Common myeloid progenitor, CD34-positive (primary cell): Measurements from ENCODE around the gene CFAP251.
A peak's percentile ranks its signal among the peaks of the same experiment; 100 is the strongest.
"Not testable (repeated sequence)": the region's sequence is repeated elsewhere in the genome, so short reads cannot be mapped to it uniquely, and the experiment has no call there.

Source experiments
- CTCF ChIA-PET: fragments of 350-600 bp; sonication (Branson Sonifier 250); formaldehyde crosslinking; loops from one replicate; lab custom pipeline; 2021; ENCODE audit warnings: antibody characterized with exemption; lab: Charles Lee
- POLR2A ChIA-PET: fragments of 350-600 bp; sonication (Branson Sonifier 250); formaldehyde crosslinking; loops from one replicate; lab custom pipeline; 2021; ENCODE audit warnings: antibody characterized with exemption; lab: Charles Lee
- DNase-seq, 3 donors: peaks; one replicate each; pipeline versions ENCODE4 v3.0.0 to v3.0.0-alpha.2; 2013
- H3K27ac ChIP-seq, 2 experiments: 1 replicate in 1 of 2; 2 replicates in 1 of 2; pipeline ENCODE4 v1.7.0; 2013; ENCODE audit warnings: inconsistent platforms in 2 of 2, low read length in 2 of 2, mild to moderate bottlenecking in 2 of 2, low read depth in 1 of 2, moderate library complexity in 1 of 2; ENCODE audit not compliant: severe bottlenecking in 2 of 2, insufficient read depth in 1 of 2, poor library complexity in 1 of 2
- H3K27me3 ChIP-seq, 5 experiments: replicated peaks in 2 of 5; 1 replicate in 3 of 5; 2 replicates in 2 of 5; pipeline versions ENCODE4 v1.6.1 to v1.7.0; 2013; ENCODE audit warnings: low read length in 4 of 5, mild to moderate bottlenecking in 2 of 5, moderate library complexity in 2 of 5, inconsistent platforms in 1 of 5; ENCODE audit not compliant: insufficient read depth in 5 of 5, control insufficient read depth in 4 of 5
- H3K36me3 ChIP-seq, 4 experiments: 1 replicate in 2 of 4; 2 replicates in 2 of 4; pipeline versions ENCODE4 v1.6.1 to v1.7.0; 2013; ENCODE audit warnings: low read length in 3 of 4, control low read depth in 1 of 4, mild to moderate bottlenecking in 1 of 4; ENCODE audit not compliant: control insufficient read depth in 4 of 4, insufficient read depth in 4 of 4
- H3K4me1 ChIP-seq, 4 experiments: 1 replicate in 3 of 4; 2 replicates in 1 of 4; pipeline versions ENCODE4 v1.6.1 to v1.7.1; 2013; ENCODE audit warnings: low read length in 3 of 4, mild to moderate bottlenecking in 3 of 4, control low read depth in 1 of 4, inconsistent platforms in 1 of 4, moderate library complexity in 1 of 4; ENCODE audit not compliant: control insufficient read depth in 4 of 4, insufficient read depth in 4 of 4; ENCODE audit errors: control extremely low read depth in 1 of 4
- H3K4me3 ChIP-seq, 7 experiments: 1 replicate in 4 of 7; 2 replicates in 3 of 7; pipeline versions ENCODE4 v1.5.1 to v1.7.0; 2013; ENCODE audit warnings: mild to moderate bottlenecking in 7 of 7, low read length in 6 of 7, moderate library complexity in 6 of 7, inconsistent platforms in 2 of 7, low read depth in 2 of 7, control low read depth in 1 of 7; ENCODE audit not compliant: insufficient read depth in 4 of 7, control insufficient read depth in 1 of 7; ENCODE audit errors: extremely low read depth in 1 of 7
- H3K9me3 ChIP-seq, 5 experiments: 1 replicate in 4 of 5; 2 replicates in 1 of 5; pipeline versions ENCODE4 v1.6.1 to v1.7.1; 2013; ENCODE audit warnings: low read length in 4 of 5, mild to moderate bottlenecking in 2 of 5, inconsistent platforms in 1 of 5, low read depth in 1 of 5, moderate library complexity in 1 of 5; ENCODE audit not compliant: control insufficient read depth in 4 of 5, insufficient read depth in 2 of 5; ENCODE audit errors: control extremely low read depth in 1 of 5
- WGBS: methylation state at CpG from one replicate; pipeline ENCODE4 v1.1.5; 2013; ENCODE audit not compliant: insufficient coverage; 5-methylcytosine and 5-hydroxymethylcytosine counted together

Gene CFAP251

GRCh38 chr12:121981456-121981855 lies 63.1 kb downstream of the CFAP251 start:
- Histone ChIP-seq H3K9me3 (no peaks in the 10 kb centered on the region), H3K4me3 (no peak overlapping the region), H3K36me3 (no peaks in the 10 kb centered on the region), H3K27ac (no peak overlapping the region), H3K4me1 (peaks cover 0 to 26% (median 20%) of the 10 kb centered on the region in 4 experiments), H3K27me3 (no peaks in the 10 kb centered on the region)
- CTCF ChIA-PET = interaction anchor here (1.0 to 1.4 kb wide), 3 partner anchors 10 to 63 kb away, joined by 3 to 7 read pairs (median 4); partner anchors contain the start of gene CFAP251
- WGBS = 92% methylated on average over 6 of the region's 8 CpGs
- POLR2A ChIA-PET = no interaction called here
- no peak for DNase-seq

GRCh38 chr12:121982950-121983349 lies 64.6 kb downstream of the CFAP251 start:
- Histone ChIP-seq H3K36me3 (no peaks in the 10 kb centered on the region), H3K9me3 (no peaks in the 10 kb centered on the region), H3K4me1 (peaks cover 0 to 26% (median 20%) of the 10 kb centered on the region in 4 experiments), H3K27ac (no peak overlapping the region), H3K27me3 (no peaks in the 10 kb centered on the region), H3K4me3 (no peak overlapping the region)
- CTCF ChIA-PET = interaction anchor here (0.7 to 2.6 kb wide), 8 partner anchors 9 to 188 kb away, joined by 3 to 8 read pairs (median 4); partner anchors contain the start of genes BCL7A and CFAP251
- POLR2A ChIA-PET = no interaction called here
- WGBS = 98% methylated on average over 6 of the region's 6 CpGs
- no peak for DNase-seq

GRCh38 chr12:121983536-121984210 lies 65.3 kb downstream of the CFAP251 start:
- POLR2A ChIA-PET = no interaction called here
- WGBS = 0% methylated on average over 1 of the region's 13 CpGs

GRCh38 chr12:121986489-121987245 lies 68.3 kb downstream of the CFAP251 start:
- CTCF ChIA-PET = interaction anchor here (0.6 to 0.9 kb wide), 2 partner anchors 28 to 222 kb away, joined by 3 read pairs; no protein-coding TSS in a partner anchor
- H3K27ac ChIP-seq = no peak overlapping the region
- no peaks in the 10 kb centered on the region for H3K27me3 ChIP-seq
- H3K9me3 ChIP-seq = no peaks in the 10 kb centered on the region
- WGBS = 94% methylated on average over 5 of the region's 14 CpGs
- no peaks in the 10 kb centered on the region for H3K36me3 ChIP-seq
- DNase-seq = no peak
- H3K4me3 ChIP-seq = no peak overlapping the region
- POLR2A ChIA-PET = no interaction called here
- peaks cover 6 to 19% (median 10%) of the 10 kb centered on the region in 4 experiments for H3K4me1 ChIP-seq

More at GRCh38 chr12:121983536-121984210, 65.3 kb downstream of the CFAP251 start:
- Histone ChIP-seq H3K27ac (no peak overlapping the region), H3K36me3 (no peaks in the 10 kb centered on the region), H3K9me3 (no peaks in the 10 kb centered on the region), H3K27me3 (no peaks in the 10 kb centered on the region), H3K4me1 (peaks cover 0 to 26% (median 20%) of the 10 kb centered on the region in 4 experiments), H3K4me3 (peak overlapping the region in 1 of 7 experiments; percentile 48)
- peak; percentile 20 to 61 (median 49) for DNase-seq
- CTCF ChIA-PET = interaction anchor here (0.6 to 2.6 kb wide), 13 partner anchors 8 to 67 kb away, joined by 3 to 8 read pairs (median 3); partner anchors contain the start of genes BCL7A and CFAP251

- POLR2A ChIA-PET, CTCF ChIA-PET, H3K36me3 ChIP-seq, H3K27me3 ChIP-seq, H3K4me3 ChIP-seq, DNase-seq, H3K27ac ChIP-seq, H3K9me3 ChIP-seq: not testable (repeated sequence)
- H3K4me1 ChIP-seq = peaks cover 6 to 25% (median 15%) of the 10 kb centered on the region in 4 experiments
- no CpG with 5 or more reads among the region's 10 CpGs for WGBS
These were observed 70.1 kb downstream of the CFAP251 start for GRCh38 chr12:121988519-121988918.

- H3K27me3 ChIP-seq = no peaks in the 10 kb centered on the region
- POLR2A ChIA-PET = no interaction called here
- H3K27ac ChIP-seq = no peak overlapping the region
- DNase-seq = no peak
- CTCF ChIA-PET = interaction anchor here (3.6 kb wide), 1 partner anchor 72 kb away, joined by 18 read pairs; the partner anchor contains the start of gene CFAP251
- WGBS = 95% methylated on average over 4 of the region's 14 CpGs
- H3K9me3 ChIP-seq = no peaks in the 10 kb centered on the region
- H3K36me3 ChIP-seq = no peaks in the 10 kb centered on the region
- H3K4me3 ChIP-seq = no peak overlapping the region
- peaks cover 0 to 18% (median 12%) of the 10 kb centered on the region in 4 experiments for H3K4me1 ChIP-seq
These were observed 71.1 kb downstream of the CFAP251 start for GRCh38 chr12:121989276-121990113.
